CMK (cell line): Measurements from ENCODE around the gene ITPR3.
"Not testable (repeated sequence)": the region's sequence is repeated elsewhere in the genome, so short reads cannot be mapped to it uniquely, and the experiment has no call there.

Experiments used
- DNase-seq: peaks from one replicate; pipeline ENCODE4 v3.0.0-alpha.2; 2010; ENCODE audit warnings: low read depth

The ITPR3 gene

GRCh38 chr6:33613795-33614168 lies 7.3 kb upstream of the ITPR3 start:
- DNase-seq: no peak

GRCh38 chr6:33616113-33616512 lies 5.0 kb upstream of the ITPR3 start:
- no peak for DNase-seq

- DNase-seq: no peak
These were observed 4.2 kb upstream of the ITPR3 start for GRCh38 chr6:33616913-33617312.

DNA sequence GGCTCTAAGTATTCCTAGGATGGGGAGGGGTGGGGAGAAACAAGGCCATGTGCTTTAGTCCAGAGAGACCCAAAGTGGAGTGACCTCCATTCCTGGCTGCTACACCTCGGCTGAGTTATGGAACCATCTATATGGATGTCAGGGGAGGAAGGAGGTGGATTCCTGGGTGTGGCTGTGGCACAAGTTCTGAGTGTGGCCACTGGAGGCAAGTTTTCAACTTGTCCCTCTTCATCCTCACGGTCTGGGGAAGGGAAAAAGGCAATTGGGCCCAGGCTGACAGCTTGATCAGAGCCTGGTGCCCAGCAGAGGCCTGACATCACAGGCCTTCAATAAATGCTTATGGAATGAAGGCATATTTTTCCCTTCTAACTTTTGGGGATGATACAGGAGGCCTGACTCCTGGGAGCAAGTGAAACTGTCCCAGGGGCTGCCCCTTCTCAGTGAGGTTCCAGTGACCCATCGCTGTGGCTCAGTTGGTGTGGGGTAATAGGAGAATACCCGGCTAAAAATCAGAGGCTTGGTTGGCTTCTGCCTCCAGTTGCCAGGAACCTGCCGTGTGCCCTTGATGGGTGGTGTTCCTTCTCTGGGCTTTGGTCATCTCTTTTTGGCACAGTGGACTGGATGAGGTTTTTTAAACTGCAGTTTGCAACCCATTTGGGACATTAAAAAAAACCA lies 1.8 kb upstream of the ITPR3 start:
- no peak for DNase-seq

DNA sequence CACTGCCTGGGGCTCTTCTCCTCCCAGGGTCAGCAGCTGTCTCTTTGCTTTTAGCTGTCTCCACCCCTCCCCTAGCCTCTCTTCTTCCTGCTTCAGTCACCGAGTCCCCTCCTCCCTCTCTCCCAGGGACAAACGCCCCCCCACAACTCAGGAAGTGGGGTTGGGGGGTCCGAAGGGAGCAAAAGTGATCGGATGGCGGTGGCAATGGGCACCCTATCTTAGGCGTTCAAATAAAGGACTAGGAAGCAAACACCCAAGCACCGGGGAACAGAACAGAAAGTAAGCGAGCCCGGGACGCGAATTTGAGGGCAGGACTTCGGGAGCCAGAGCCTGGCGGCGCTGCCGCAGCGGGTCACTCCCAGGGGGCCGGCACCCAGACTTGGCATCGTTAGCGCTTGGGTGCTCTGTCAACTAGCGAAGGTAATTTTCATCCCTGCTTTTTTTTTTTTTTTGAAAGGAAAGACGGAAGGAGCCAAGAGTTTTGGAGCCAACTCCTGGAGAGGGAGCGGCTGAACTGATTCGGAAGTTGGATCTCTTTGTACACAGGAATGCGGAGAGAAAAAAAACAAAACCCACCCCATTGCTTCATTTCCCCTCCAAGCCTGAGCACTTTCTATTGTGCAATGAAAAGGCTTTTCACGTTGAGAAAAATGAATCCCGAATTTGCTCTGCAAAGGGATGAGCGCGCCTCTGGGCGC lies 815 bp upstream of the ITPR3 start:
- no peak for DNase-seq

DNA sequence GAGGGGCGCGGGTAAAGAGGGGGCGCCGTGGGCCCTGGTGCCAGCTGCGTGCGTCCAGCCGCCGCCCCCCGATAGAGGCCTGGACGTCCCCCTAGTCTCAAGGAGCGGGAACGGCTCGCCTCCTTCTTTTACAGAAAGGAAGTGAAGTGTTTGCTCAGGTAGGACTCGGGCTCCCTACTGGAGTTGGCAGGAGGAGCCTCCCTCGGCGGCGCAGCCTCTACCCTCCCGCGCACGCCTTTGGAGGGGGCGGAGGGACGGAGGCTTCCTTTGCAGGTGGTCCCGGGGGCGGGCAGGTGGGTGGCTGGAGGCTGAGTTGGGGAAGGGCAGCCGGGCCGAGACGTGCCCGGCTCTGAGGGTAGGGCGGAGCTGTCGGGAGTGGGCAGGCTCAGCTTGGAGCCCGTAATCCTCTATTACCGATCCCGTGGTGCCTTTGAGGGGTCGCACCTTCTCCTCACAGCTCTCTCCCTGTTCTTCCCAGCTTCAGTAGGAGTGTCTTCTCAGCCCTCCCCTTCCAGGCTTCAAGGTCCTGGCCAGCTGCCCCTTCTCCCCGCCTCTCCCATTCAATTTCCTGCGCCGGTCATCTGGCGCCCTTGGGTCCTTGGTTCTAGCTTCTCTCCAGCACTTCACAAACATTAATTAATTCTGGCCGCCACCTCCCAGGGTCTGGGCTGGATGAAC lies 728 bp downstream of the ITPR3 start:
- DNase-seq: no peak

DNA sequence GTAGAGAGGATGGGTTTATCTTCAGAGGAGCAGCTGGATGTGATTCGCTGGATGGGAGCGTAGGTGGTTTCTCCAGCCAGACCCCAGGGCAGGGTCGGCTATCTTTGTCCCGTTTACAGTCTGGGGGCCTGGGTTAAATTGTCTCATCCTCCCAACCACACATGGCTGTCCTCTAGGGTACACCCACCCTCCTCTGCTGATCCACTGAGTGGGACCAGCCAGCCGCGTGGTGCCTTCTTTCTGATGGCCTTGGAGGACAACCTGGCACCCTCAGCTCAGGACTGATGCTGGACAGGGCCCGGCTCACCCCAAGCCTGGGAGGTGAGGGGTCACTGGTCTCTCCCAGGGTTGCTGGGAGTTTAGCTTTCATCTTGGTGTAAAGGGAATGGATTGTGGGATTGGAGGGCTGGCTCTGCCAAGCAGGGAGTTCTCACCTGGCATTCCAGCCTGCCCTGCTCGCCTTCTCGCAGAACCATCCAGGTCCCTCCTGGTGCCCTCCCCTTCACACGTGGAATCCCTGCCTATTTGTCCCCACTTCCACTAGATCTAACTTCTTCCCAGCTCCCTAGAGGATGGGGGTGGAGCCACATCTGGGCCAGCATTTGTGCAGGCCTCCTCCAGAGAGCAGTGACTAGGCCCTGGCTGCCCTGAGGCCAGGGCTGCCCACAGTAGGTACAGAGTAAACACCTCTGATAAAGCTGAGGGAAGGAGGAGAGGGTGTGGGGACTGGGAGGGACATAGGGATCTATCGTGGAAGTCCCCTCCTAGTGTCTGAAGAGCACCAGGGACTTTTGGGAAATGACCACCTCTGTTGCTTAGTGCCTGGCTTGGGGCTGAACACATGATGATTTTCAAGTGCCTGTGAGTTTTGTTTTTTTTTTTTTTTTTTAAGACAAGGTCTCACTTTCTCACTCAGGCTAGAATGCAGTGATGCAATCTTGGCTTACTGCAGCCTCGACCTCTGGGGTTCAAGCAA lies 1.6 kb downstream of the ITPR3 start:
- no peak for DNase-seq

DNA sequence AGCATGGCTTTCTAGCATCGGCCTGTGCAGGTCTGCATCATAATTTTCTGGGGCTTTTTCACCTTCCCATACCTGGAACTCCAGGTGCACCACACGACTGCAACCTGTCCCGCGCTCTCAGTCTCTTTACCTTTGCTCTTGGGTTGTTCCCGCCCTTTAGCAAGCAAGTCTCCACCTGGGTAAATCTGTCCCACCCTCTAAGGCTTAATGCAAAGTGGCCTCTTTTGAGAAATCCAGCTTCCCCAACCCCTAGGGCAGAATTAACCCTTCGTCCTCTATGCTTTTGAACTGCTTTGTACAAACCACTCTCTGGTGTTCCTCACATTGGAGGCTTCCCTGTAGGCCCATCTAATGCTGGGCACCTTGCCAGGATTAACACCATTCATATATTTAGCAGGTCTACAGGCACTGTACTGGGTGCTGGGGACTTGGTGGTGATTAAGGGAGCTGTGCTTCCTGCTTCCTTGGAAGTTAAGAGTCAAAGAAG lies 2.8 kb downstream of the ITPR3 start:
- no peak for DNase-seq

DNA sequence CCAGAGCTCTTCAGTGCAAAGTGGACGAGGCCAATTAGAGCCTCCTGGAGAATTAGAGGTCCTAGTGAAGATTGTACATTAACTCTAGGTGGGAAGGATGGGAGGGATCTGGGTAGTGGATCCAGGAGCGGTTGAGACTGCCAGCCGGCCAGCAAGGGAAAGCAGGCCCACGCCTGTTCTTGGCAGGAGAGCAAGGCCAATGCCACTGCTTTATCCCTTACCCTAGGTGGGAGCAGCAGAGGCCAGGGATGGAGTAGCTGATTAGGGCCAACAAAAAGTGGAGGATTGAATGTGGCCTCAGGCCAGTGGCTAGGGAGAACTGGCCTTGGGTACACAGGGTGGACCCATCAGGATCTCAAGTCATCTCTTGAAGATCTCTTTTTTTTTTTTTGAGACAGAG lies 3.7 kb downstream of the ITPR3 start:
- DNase-seq: no peak

- DNase-seq: no peak
These were observed 6.8 kb downstream of the ITPR3 start for GRCh38 chr6:33627876-33628275.

- DNase-seq: no peak
These were observed 7.4 kb downstream of the ITPR3 start for GRCh38 chr6:33628401-33628964.

DNA sequence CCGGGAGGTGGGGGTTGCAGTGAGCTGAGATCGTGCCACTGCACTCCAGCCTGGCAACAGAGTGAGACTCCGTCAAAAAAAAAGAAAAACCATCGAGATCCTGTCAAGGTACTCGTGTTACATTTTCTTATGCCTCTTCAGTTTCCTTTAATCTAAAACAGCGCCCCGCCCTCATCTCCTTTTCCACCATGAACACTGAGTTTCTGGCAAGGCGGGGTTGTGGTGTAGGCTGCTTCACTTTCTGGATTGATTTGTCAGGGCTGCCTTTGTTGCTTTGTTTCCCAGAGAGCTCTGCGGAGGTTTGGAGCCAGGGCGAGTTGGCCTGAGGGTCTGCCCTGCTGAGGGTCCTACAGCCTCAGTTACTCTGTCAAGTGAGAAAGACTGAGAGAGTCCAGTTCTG lies 8.9 kb downstream of the ITPR3 start:
- DNase-seq: no peak

DNA sequence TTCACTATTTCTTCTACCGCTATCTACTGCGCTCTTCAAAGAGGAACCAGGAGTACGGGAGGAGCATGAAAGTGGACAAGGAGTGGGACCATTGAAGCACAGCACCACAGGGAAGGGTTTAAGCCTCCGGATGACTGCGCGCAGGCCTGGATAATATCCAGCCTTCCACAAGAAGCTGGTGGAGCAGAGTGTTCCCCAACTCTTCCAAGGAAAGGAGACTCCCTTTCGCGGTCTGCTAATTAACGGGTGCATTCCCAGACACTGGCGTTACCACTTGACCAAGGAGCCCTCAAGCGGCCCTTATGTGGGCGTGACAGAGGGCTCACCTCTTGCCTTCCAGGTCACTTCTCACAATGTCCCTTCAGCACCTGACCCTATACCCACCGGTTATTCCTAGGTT lies 10.4 kb downstream of the ITPR3 start:
- DNase-seq: not testable (repeated sequence)

- DNase-seq: no peak
These were observed 10.9 kb downstream of the ITPR3 start for GRCh38 chr6:33631971-33632557.

- DNase-seq: peak; percentile 43
These were observed 11.5 kb downstream of the ITPR3 start for GRCh38 chr6:33632558-33633039.

DNA sequence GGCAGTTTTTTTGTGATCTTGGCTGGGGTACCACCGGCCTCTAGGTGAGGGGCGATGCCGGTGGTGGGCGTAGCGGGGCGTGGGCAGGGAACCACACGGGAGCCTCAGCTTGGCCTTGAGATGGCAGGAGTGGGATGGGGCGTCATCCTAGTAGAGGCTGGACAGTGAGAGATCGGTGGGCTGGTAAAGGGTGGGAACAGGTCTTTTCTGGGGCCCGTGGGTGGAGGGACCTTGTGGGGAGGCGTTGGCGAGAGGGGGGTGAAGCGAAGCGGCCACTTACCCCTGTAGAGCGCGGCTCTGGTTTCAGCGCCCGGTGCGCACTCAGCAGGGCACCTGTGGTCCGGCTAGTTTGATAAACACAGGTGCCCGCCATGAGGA lies 12.0 kb downstream of the ITPR3 start:
- no peak for DNase-seq

DNA sequence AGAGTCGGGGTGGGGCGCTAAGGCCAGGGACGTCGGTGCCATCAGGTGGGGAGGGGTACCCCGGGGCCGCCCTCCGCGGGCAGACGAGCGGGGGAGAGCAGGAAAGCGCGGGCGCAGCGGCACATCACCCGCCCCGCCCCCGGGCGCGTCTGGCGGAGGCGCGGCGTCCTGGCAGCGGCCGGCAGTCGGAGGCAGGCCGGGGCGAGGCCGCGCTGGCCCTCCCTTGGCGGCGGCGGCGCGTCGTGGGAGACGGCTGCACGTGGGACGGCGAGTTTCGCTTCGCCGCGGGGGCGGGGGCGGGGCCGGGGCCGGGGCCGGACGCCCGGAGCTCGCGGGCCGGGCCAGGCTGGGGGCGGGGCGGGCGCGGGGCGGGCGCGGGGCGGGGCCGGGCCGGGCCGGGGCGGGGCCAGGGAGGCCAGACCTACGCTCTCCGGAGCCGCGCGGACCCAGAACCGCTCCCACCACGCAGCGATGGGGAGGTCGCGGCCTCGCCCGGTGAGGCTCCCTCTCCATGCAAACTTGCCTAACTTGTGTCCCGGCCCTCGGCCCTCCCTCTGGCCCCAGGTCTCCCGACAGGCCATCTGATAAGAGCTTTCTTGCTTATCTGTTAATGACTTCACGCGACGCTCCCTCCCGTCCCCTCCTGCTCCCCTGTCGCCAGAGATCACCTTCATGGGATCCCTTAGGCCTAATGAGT lies 12.5 kb downstream of the ITPR3 start:
- DNase-seq: no peak

GRCh38 chr6:33634161-33634727 lies 13.1 kb downstream of the ITPR3 start:
- no peak for DNase-seq

DNA sequence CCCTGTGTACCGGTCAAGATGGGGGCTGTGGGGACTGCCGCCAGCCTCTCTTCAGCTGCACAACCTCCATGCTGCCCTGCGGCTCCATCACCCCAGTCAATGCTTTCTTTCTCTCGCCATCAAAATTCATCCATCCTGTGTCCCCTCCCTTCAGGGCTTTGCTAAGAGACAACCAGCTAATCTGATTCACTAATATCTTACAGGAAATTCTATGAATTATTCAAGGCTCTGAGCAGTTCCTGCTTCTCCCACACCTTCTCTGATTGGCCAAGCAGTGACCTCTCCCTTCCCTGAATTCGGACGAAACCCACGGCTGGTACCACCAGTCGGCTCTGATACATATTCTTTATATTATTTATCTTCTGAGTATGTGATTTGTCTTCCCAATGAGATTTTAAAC lies 13.8 kb downstream of the ITPR3 start:
- DNase-seq: no peak

DNA sequence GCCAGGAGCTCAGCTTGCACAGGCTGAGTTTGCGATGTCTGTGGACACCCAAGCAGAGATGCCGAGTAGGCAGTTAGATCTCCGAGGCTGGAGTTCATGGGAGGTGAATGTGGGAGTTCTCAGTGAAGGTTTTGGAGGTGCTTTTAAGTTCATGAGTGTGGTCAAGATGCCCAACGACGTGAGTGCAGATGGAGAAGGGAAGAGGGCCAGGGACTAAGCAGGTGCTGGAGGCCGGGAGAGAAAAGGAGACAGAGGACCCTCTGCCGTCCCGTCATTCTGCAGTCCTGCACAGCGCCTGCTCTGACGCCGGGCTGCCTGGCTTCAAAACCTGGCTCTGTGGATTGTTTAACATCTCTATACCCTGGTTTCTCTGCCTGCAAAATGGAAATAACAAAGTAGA lies 15.5 kb downstream of the ITPR3 start:
- no peak for DNase-seq
